GM18868 (cell line): Measurements from ENCODE around the gene SORBS1.

Source experiments
- ATAC-seq: cut with Tn5 transposase; IDR thresholded peaks from one replicate; pipeline ENCODE4 v1.9.1; 2021; ENCODE audit warnings: mild to moderate bottlenecking, moderate library complexity; ENCODE audit not compliant: unreplicated experiment

Gene SORBS1

GRCh38 chr10:95467162-95467599 is 94.0 kb downstream of the SORBS1 start:
- ATAC-seq = no peak

- no peak for ATAC-seq
Observed at GRCh38 chr10:95466436-95466835, 94.7 kb downstream of the SORBS1 start.

GRCh38 chr10:95464280-95464679 is 96.9 kb downstream of the SORBS1 start:
- no peak for ATAC-seq

- no peak for ATAC-seq
Observed at GRCh38 chr10:95462740-95463667, 98.2 kb downstream of the SORBS1 start.

GRCh38 chr10:95461611-95462010 is 99.6 kb downstream of the SORBS1 start:
- ATAC-seq = no peak

- no peak for ATAC-seq
Observed at GRCh38 chr10:95459446-95460045, 101.6 kb downstream of the SORBS1 start.

- no peak for ATAC-seq
Observed at GRCh38 chr10:95458871-95459270, 102.3 kb downstream of the SORBS1 start.

GRCh38 chr10:95458014-95458413 is 103.2 kb downstream of the SORBS1 start:
- ATAC-seq = no peak

GRCh38 chr10:95457319-95457886 is 103.8 kb downstream of the SORBS1 start:
- ATAC-seq = no peak

- ATAC-seq = no peak
Observed at GRCh38 chr10:95456516-95456915, 104.7 kb downstream of the SORBS1 start.

GRCh38 chr10:95454940-95455339 is 106.2 kb downstream of the SORBS1 start:
- ATAC-seq = no peak

- no peak for ATAC-seq
Observed at GRCh38 chr10:95454356-95454755, 106.8 kb downstream of the SORBS1 start.

- no peak for ATAC-seq
Observed at GRCh38 chr10:95451568-95452524, 109.3 kb downstream of the SORBS1 start.

GRCh38 chr10:95451150-95451549 is 110.0 kb downstream of the SORBS1 start:
- ATAC-seq = no peak

- ATAC-seq = peak; percentile 49
Observed at GRCh38 chr10:95450188-95450587, 111.0 kb downstream of the SORBS1 start.

GRCh38 chr10:95447685-95448084 is 113.5 kb downstream of the SORBS1 start:
- no peak for ATAC-seq

- peak; percentile 80 for ATAC-seq
Observed at GRCh38 chr10:95445837-95446486, 115.2 kb downstream of the SORBS1 start.

GRCh38 chr10:95445223-95445836 is 115.8 kb downstream of the SORBS1 start:
- no peak for ATAC-seq

GRCh38 chr10:95444792-95445191 is 116.4 kb downstream of the SORBS1 start:
- ATAC-seq = no peak

GRCh38 chr10:95443636-95444035 is 117.5 kb downstream of the SORBS1 start:
- no peak for ATAC-seq
